ENCODE results near the gene FSIP1. TPM values are rescaled to one million over a fixed set of nuclear protein-coding genes. Genes with fewer than 3 reads are reported as not detected.
A peak's percentile ranks its signal among the peaks of the same experiment; 100 is the strongest.

Gene FSIP1
- total RNA-seq, 2 donors from 2014 or later: 0.77 to 1.7 TPM

GRCh38 chr15:39803016-39803415, 20.4 kb upstream of the FSIP1 start:
- peaks cover 13% of the 10 kb centered on the region for H3K36me3 Mint-ChIP-seq (ENCODE audit: low read depth)

DNA sequence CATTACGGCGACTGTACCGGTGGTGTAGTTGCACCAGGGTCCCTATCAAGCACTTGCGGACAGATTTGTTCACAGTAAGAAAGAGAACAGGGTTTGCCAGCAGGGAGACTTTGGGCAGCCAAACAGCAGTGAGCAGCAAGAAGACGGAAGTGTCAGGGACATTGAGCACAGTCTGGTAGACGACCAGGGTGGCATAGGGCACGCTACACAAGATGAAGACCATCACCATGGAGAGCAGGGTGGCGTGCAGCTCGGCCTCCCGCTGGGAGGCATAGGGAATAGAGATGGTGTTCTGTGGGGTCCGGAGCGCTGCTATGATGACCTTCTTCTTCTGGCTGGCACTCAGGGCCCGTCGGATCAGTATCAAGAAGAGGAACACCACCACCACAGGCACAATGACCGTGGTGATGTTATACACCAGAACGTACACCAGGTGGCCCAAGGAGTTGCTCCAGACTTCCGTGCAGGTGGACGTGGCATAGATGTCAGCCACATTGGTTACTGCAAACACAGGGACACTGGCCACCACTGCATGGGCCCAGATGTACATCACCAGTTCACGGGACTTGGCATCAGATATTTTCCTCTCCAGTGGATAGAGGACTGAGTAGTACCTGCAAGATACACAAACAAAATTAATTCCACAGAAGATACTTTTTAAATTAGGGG, 19.1 kb upstream of the FSIP1 start:
- WGBS, 2 experiments (ENCODE audit: insufficient coverage in 1 of 2, insufficient read length in 1 of 2): 92 to 93% methylated on average over 16 to 19 of the region's 19 CpGs
- Mint-ChIP-seq H3K9me3 (no peaks in the 10 kb centered on the region), H3K27ac (no peak overlapping the region), H3K4me1 (peaks cover 4% of the 10 kb centered on the region), H3K36me3 (ENCODE audit: low read depth) (peaks cover 13% of the 10 kb centered on the region), H3K27me3 (ENCODE audit: insufficient read depth) (no peaks in the 10 kb centered on the region), H3K4me3 (no peak overlapping the region)
- no peak overlapping the region for H3K4me3 ChIP-seq (ENCODE audit: low read length)
- peak; percentile 73 for TF ChIP-seq CTCF (conservative IDR thresholded peaks at IDR 0.05)
- no peak overlapping the region for H3K9ac ChIP-seq (ENCODE audit: extremely low read depth, low read length, poor library complexity, severe bottlenecking)
- peak; percentile 77 for DNase-seq
- no peaks in the 10 kb centered on the region for H3K4me1 ChIP-seq (ENCODE audit: control insufficient read depth, insufficient read depth, low read length)
- no peaks in the 10 kb centered on the region for H3K36me3 ChIP-seq (ENCODE audit: control insufficient read depth, insufficient read depth, low read length)
- H3K27me3 ChIP-seq (ENCODE audit: control insufficient read depth, insufficient read depth, low read length, poor library complexity, severe bottlenecking): no peaks in the 10 kb centered on the region
- H3K27ac ChIP-seq (ENCODE audit: low read depth, low read length): no peak overlapping the region
- no peaks in the 10 kb centered on the region for H3K9me3 ChIP-seq (ENCODE audit: control insufficient read depth, low read length)

More at GRCh38 chr15:39803016-39803415, 20.4 kb upstream of the FSIP1 start:
- WGBS, 2 experiments (ENCODE audit: insufficient coverage in 1 of 2, insufficient read length in 1 of 2): 91 to 97% methylated on average over 3 to 4 of the region's 4 CpGs
- Mint-ChIP-seq H3K9me3 (no peaks in the 10 kb centered on the region), H3K27me3 (ENCODE audit: insufficient read depth) (no peaks in the 10 kb centered on the region), H3K4me1 (peaks cover 4% of the 10 kb centered on the region), H3K4me3 (no peak overlapping the region), H3K27ac (no peak overlapping the region)
- Histone ChIP-seq H3K27me3 (ENCODE audit: control insufficient read depth, insufficient read depth, low read length, poor library complexity, severe bottlenecking) (no peaks in the 10 kb centered on the region), H3K9me3 (ENCODE audit: control insufficient read depth, low read length) (no peaks in the 10 kb centered on the region), H3K36me3 (ENCODE audit: control insufficient read depth, insufficient read depth, low read length) (no peaks in the 10 kb centered on the region), H3K4me1 (ENCODE audit: control insufficient read depth, insufficient read depth, low read length) (no peaks in the 10 kb centered on the region), H3K4me3 (ENCODE audit: low read length) (no peak overlapping the region), H3K9ac (ENCODE audit: extremely low read depth, low read length, poor library complexity, severe bottlenecking) (no peak overlapping the region), H3K27ac (ENCODE audit: low read depth, low read length) (no peak overlapping the region)
- no peak for TF ChIP-seq CTCF (conservative IDR thresholded peaks at IDR 0.05)
- no peak for DNase-seq

DNA sequence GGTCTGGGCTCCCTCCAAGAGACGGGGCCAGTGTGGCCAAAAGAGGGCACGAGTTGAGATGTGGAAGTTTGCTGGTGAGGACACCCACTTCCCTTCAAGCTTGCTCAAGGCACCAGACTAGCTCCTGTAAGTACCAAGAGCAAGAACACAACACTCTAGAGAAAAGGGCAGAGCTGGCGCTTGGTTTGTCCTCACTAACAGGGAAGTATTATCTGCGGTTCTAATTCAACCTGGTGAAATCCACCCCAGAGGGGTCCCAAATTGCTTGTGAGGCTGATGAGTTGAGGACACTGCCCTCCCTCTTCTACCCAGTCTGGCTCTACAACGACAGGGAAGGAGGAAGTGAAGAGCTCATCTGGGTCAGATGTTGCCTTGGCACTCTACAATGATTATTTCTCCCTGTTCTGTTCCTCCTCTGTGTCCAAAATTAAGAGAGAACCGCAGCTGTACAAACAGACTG, 16.9 kb upstream of the FSIP1 start:
- no peak for TF ChIP-seq CTCF (conservative IDR thresholded peaks at IDR 0.05)
- H3K9me3 ChIP-seq (ENCODE audit: control insufficient read depth, low read length): no peaks in the 10 kb centered on the region
- H3K36me3 Mint-ChIP-seq (ENCODE audit: low read depth): peaks cover 13% of the 10 kb centered on the region
- no peaks in the 10 kb centered on the region for H3K27me3 ChIP-seq (ENCODE audit: control insufficient read depth, insufficient read depth, low read length, poor library complexity, severe bottlenecking)
- peaks cover 4% of the 10 kb centered on the region for H3K4me1 Mint-ChIP-seq
- H3K27me3 Mint-ChIP-seq (ENCODE audit: insufficient read depth): no peaks in the 10 kb centered on the region
- H3K36me3 ChIP-seq (ENCODE audit: control insufficient read depth, insufficient read depth, low read length): no peaks in the 10 kb centered on the region
- H3K4me1 ChIP-seq (ENCODE audit: control insufficient read depth, insufficient read depth, low read length): no peaks in the 10 kb centered on the region
- no peaks in the 10 kb centered on the region for H3K9me3 Mint-ChIP-seq
- H3K4me3 ChIP-seq (ENCODE audit: low read length): no peak overlapping the region
- no peak overlapping the region for H3K4me3 Mint-ChIP-seq
- WGBS, 2 experiments (ENCODE audit: insufficient coverage in 1 of 2, insufficient read length in 1 of 2): 89 to 94% methylated on average over 3 to 6 of the region's 6 CpGs
- no peak for DNase-seq
- no peak overlapping the region for H3K27ac ChIP-seq (ENCODE audit: low read depth, low read length)
- no peak overlapping the region for H3K9ac ChIP-seq (ENCODE audit: extremely low read depth, low read length, poor library complexity, severe bottlenecking)
- H3K27ac Mint-ChIP-seq: no peak overlapping the region
